K562 (cell line): Measurements from ENCODE around the gene ANKRD12. TPM values are rescaled to one million over a fixed set of nuclear protein-coding genes. Genes with fewer than 3 reads are reported as not detected.
A peak's percentile ranks its signal among the peaks of the same experiment; 100 is the strongest.

Experiments
- ATAC-seq: fragments of 200-7000 bp; cut with Tn5 transposase; 3 replicates; pipeline ENCODE4 v1.9.1; 2020; ENCODE audit warnings: moderate library complexity
- BruUV-seq: library from RNA; stranded (reverse); fragments of 400-500 nt; replicated peaks from 2 replicates; lab custom pipeline; 2021; lab: Mats Ljungman, UMichigan
- CTCF ChIA-PET: fragments of 300-600 bp; formaldehyde crosslinking; extraction: SDS; loops from one replicate; lab custom pipeline; 2021; ENCODE audit warnings: low intra/inter-chr PET ratio; lab: Yijun Ruan, JAX
- POLR2A ChIA-PET: fragments of 300-600, 350-650 bp; sonication (Branson Sonifier 250); formaldehyde crosslinking; extraction: SDS; loops from one replicate; lab custom pipeline; 2021; ENCODE audit warnings: antibody characterized with exemption, inconsistent platforms; lab: Yijun Ruan, JAX
- DNase-seq, 4 experiments: peaks; one replicate each; pipeline versions ENCODE4 v3.0.0 to v3.0.0-alpha.2; 2011 to 2018; ENCODE audit warnings: low spot score in 3 of 4, mixed read lengths in 3 of 4; ENCODE audit errors: extremely low read depth in 1 of 4
- FAIRE-seq: peaks from 2 replicates; lab custom pipeline; 2011; peaks lifted over from hg19 to GRCh38; lab: Jason Lieb, UNC
- H2AFZ ChIP-seq: 2 replicates; pipeline ENCODE4 v1.6.0; 2011; ENCODE audit warnings: low read depth, low read length, control low read depth, inconsistent platforms
- H3K27ac ChIP-seq: fragments of 200-600 bp; 3 replicates; pipeline ENCODE4 v1.8.0; 2011; ENCODE audit warnings: low read depth, mild to moderate bottlenecking, control low read depth, inconsistent platforms, low read length, moderate library complexity, mixed read lengths; ENCODE audit errors: extremely low read depth
- H3K27me3 ChIP-seq, 2 experiments: fragments of 300-600 bp in 1 of 2; 2 replicates in 1 of 2; 3 replicates in 1 of 2; pipeline versions ENCODE4 v1.6.0 to v1.8.0; 2011; ENCODE audit warnings: inconsistent platforms in 2 of 2, low read length in 2 of 2, mild to moderate bottlenecking in 1 of 2, mixed read lengths in 1 of 2, moderate library complexity in 1 of 2; ENCODE audit not compliant: control insufficient read depth in 2 of 2, insufficient read depth in 2 of 2
- H3K36me3 ChIP-seq: fragments of 300-600 bp; 3 replicates; pipeline ENCODE4 v1.8.0; 2011; ENCODE audit warnings: mild to moderate bottlenecking, low read length, inconsistent platforms; ENCODE audit not compliant: control insufficient read depth, insufficient read depth
- H3K4me1 ChIP-seq, 2 experiments: fragments of 200-600 bp in 1 of 2; replicated peaks in 1 of 2; 2 replicates in 1 of 2; 3 replicates in 1 of 2; pipeline versions ENCODE4 v1.5.1 to v1.8.0; 2011; ENCODE audit warnings: inconsistent platforms in 2 of 2, low read length in 2 of 2, mild to moderate bottlenecking in 1 of 2, mixed read lengths in 1 of 2, moderate library complexity in 1 of 2; ENCODE audit not compliant: control insufficient read depth in 2 of 2, insufficient read depth in 2 of 2
- H3K4me2 ChIP-seq: 2 replicates; pipeline ENCODE4 v1.6.1; 2011; ENCODE audit warnings: low read length, control low read depth, inconsistent platforms, mixed read lengths; ENCODE audit not compliant: insufficient read depth
- H3K4me3 ChIP-seq: fragments of 200-600 bp; sonication (generic), shearing (Covaris generic); 2 replicates; pipeline ENCODE4 v1.5.1; 2016; ENCODE audit warnings: control low read depth, inconsistent platforms
- H3K79me2 ChIP-seq: fragments of 200-600 bp; 3 replicates; pipeline ENCODE4 v1.8.0; 2011; ENCODE audit warnings: low read length, inconsistent platforms; ENCODE audit not compliant: control insufficient read depth, insufficient read depth
- H3K9ac ChIP-seq, 2 experiments: 2 replicates each; pipeline versions ENCODE4 v1.6.0 to v1.6.1; 2011; ENCODE audit warnings: low read depth in 2 of 2, low read length in 2 of 2, control low read depth in 1 of 2, inconsistent platforms in 1 of 2, mild to moderate bottlenecking in 1 of 2, mixed read lengths in 1 of 2; ENCODE audit not compliant: insufficient read depth in 1 of 2
- H3K9me1 ChIP-seq: one replicate; pipeline ENCODE4 v1.6.0; 2011; ENCODE audit warnings: inconsistent platforms, mild to moderate bottlenecking, low read length, moderate library complexity; ENCODE audit not compliant: control insufficient read depth, insufficient read depth
- H3K9me3 ChIP-seq: replicated peaks from 2 replicates; pipeline ENCODE4 v1.5.1; 2011; ENCODE audit warnings: low read depth, low read length, inconsistent platforms; ENCODE audit not compliant: control insufficient read depth, insufficient read depth
- H4K20me1 ChIP-seq: replicated peaks from 2 replicates; pipeline ENCODE4 v1.6.1; 2011; ENCODE audit warnings: low read length, inconsistent platforms, mixed read lengths; ENCODE audit not compliant: control insufficient read depth, insufficient read depth
- CEBPG ChIP-seq, 3 experiments: fragments of 200-800 bp in 1 of 3; sonication (Bioruptor generic) in 1 of 3; sonication (generic) in 1 of 3; formaldehyde crosslinking in 1 of 3; IDR thresholded peaks in 2 of 3; conservative IDR thresholded peaks in 1 of 3; 2 replicates each; pipeline versions ENCODE4 v1.6.1 to v1.8.0; 2016 to 2022; ENCODE audit warnings: missing compliant biosample characterization in 2 of 3, missing genetic modification characterization in 2 of 3, mild to moderate bottlenecking in 1 of 3, missing genetic modification reagents in 1 of 3
- RBM14 ChIP-seq: fragments of 200-400 bp; formaldehyde crosslinking; IDR thresholded peaks from 2 replicates; pipeline ENCODE4 v1.6.1; 2018; ENCODE audit warnings: low read depth, mild to moderate bottlenecking, low read length, moderate library complexity, borderline replicate concordance; ENCODE audit not compliant: insufficient read depth
- ZNF212 ChIP-seq: fragments of 450-650 bp; formaldehyde crosslinking; IDR thresholded peaks from 2 replicates; pipeline ENCODE4 v1.4.0; 2020; ENCODE audit warnings: mild to moderate bottlenecking
- ZNF384 ChIP-seq: IDR thresholded peaks from 2 replicates; pipeline ENCODE4 v1.6.1; 2012; ENCODE audit warnings: low read depth, low read length, improper control_type of control experiment
- ZNF668 ChIP-seq: fragments of 250-450 bp; sonication (Bioruptor Pico); IDR thresholded peaks from 2 replicates; pipeline ENCODE4 v1.8.0; 2022; ENCODE audit warnings: mild to moderate bottlenecking, inconsistent platforms
- WGBS: fragments of 100-300 bp; shearing (Covaris generic); methylation state at CpG from one replicate; pipeline ENCODE4 v1.1.6; 2016; ENCODE audit warnings: low coverage, mixed read lengths; ENCODE audit not compliant: insufficient coverage; ENCODE audit errors: missing lambda C conversion rate; 5-methylcytosine and 5-hydroxymethylcytosine counted together
- in situ Hi-C: fragments of 300-500 bp; cut with MboI; formaldehyde crosslinking; loops from 4 replicates; pipeline ENCODE4 v1.15.0; 2018; ENCODE audit warnings: inconsistent platforms, mixed read lengths
- intact Hi-C: fragments of 100-400 bp; cut with micrococcal nuclease; formaldehyde crosslinking; loops from 2 replicates; pipeline ENCODE4 v1.14.2; 2022
- polyA plus RNA-seq, 8 experiments: library from polyadenylated mRNA; depleted of rRNA in 4 of 8; stranded (reverse) in 5 of 8; unstranded in 3 of 8; fragments of >200 nt; fragmentation: Nextera tagmentation in 2 of 8; fragmentation: Illumina TruSeq in 1 of 8; extraction: Ambion mirVana in 2 of 8; extraction: Trizol in 1 of 8; gene quantifications; 2 replicates each; pipeline versions ENCODE4 v1.2.1 to v1.2.3, GENCODE V29; 2011 to 2014; ENCODE audit warnings: inconsistent platforms in 1 of 8, missing spikeins in 1 of 8
- total RNA-seq, 7 experiments: library from RNA; depleted of rRNA in 6 of 7; stranded (reverse); fragments of >200 nt in 6 of 7; fragmentation: Illumina TruSeq in 2 of 7; extraction: Trizol in 2 of 7; gene quantifications; 2 replicates each; pipeline versions ENCODE4 v1.2.1 to v1.2.3, GENCODE V29; 2011 to 2021; ENCODE audit warnings: low replicate concordance in 1 of 7
- TF ChIP-seq, protein P1 (sequence below): fragments of 450-650 bp; IDR thresholded peaks from 2 replicates; pipeline ENCODE4 v1.6.1; 2016; ENCODE audit warnings: mild to moderate bottlenecking, moderate library complexity

The ANKRD12 gene
- total and polyA plus RNA-seq, 9 of the 15 experiments (the other 6 are each of a cell fraction or from before 2014, with no cell fraction given), result 6.6 to 28.2 (median 16.0) TPM

DNA sequence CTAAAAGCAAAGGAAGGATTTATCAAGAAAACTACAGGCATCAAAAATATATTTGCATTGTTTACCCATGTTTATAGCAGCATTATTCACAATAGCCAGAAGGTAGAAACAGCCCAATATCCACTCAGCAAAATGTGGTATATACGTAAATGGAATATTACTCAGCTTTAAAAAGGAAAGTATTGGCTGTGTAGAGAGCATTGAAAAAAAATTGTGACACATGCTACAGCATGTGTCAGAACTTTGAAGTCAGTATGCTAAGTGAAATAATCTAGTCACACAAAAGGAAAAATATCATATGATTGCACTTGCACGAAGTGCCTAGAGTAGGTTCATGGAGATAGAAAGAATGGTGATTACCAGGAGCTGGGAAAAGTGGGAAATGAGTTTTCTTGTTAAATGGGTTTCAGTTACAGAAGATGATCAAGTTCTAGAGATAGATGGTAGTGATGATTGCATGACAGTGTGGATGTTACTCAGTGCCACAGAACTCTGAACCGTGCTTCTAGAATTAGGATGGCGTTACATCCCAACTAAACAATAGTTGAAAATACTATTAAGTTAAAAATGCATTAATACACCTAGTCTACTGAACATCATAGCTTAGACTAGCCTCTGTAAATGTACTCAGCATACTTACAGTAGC lies 20.1 kb downstream of the ANKRD12 start:
- POLR2A ChIA-PET, result interaction anchor here (0.6 to 1.5 kb wide), 6 partner anchors 13 to 351 kb away, joined by 3 to 10 read pairs (median 3); no protein-coding TSS in a partner anchor
- Histone ChIP-seq H3K36me3 (0 out of 3 replicates have a peak, but pooled peaks cover 4% of the 10 kb centered on the region), H3K9ac (no peak overlapping the region), H3K27me3 (no peaks in the 10 kb centered on the region), H3K4me3 (no peak overlapping the region), H3K9me1 (no peaks in the 10 kb centered on the region), H4K20me1 (no peaks in the 10 kb centered on the region), H3K79me2 (peaks cover 86% of the 10 kb centered on the region), H3K4me1 (peaks cover 0 to 5% of the 10 kb centered on the region in 2 experiments; a peak in 1 of 5 replicates)
- CTCF ChIA-PET, result interaction anchor here (0.6 kb wide), 1 partner anchor 101 kb away, joined by 4 read pairs; no protein-coding TSS in a partner anchor
- WGBS, result 82% methylated on average over 4 of the region's 4 CpGs
- in situ Hi-C loops, result no loop called here
- TF ChIP-seq ZNF668 (peak; percentile 15; the same call in 1 of the 2 replicates), RBM14 (no peak), ZNF212 (CRISPR knock-in tag) (no peak), ZNF384 (no peak), CEBPG (CRISPR knock-in tag; IDR thresholded peaks at IDR 0.05) (no peak), CEBPG (tag; conservative IDR thresholded peaks at IDR 0.05 in 1 of 2, IDR thresholded peaks at IDR 0.05 in 1 of 2) (no peak)
- TF ChIP-seq, protein P1, sequence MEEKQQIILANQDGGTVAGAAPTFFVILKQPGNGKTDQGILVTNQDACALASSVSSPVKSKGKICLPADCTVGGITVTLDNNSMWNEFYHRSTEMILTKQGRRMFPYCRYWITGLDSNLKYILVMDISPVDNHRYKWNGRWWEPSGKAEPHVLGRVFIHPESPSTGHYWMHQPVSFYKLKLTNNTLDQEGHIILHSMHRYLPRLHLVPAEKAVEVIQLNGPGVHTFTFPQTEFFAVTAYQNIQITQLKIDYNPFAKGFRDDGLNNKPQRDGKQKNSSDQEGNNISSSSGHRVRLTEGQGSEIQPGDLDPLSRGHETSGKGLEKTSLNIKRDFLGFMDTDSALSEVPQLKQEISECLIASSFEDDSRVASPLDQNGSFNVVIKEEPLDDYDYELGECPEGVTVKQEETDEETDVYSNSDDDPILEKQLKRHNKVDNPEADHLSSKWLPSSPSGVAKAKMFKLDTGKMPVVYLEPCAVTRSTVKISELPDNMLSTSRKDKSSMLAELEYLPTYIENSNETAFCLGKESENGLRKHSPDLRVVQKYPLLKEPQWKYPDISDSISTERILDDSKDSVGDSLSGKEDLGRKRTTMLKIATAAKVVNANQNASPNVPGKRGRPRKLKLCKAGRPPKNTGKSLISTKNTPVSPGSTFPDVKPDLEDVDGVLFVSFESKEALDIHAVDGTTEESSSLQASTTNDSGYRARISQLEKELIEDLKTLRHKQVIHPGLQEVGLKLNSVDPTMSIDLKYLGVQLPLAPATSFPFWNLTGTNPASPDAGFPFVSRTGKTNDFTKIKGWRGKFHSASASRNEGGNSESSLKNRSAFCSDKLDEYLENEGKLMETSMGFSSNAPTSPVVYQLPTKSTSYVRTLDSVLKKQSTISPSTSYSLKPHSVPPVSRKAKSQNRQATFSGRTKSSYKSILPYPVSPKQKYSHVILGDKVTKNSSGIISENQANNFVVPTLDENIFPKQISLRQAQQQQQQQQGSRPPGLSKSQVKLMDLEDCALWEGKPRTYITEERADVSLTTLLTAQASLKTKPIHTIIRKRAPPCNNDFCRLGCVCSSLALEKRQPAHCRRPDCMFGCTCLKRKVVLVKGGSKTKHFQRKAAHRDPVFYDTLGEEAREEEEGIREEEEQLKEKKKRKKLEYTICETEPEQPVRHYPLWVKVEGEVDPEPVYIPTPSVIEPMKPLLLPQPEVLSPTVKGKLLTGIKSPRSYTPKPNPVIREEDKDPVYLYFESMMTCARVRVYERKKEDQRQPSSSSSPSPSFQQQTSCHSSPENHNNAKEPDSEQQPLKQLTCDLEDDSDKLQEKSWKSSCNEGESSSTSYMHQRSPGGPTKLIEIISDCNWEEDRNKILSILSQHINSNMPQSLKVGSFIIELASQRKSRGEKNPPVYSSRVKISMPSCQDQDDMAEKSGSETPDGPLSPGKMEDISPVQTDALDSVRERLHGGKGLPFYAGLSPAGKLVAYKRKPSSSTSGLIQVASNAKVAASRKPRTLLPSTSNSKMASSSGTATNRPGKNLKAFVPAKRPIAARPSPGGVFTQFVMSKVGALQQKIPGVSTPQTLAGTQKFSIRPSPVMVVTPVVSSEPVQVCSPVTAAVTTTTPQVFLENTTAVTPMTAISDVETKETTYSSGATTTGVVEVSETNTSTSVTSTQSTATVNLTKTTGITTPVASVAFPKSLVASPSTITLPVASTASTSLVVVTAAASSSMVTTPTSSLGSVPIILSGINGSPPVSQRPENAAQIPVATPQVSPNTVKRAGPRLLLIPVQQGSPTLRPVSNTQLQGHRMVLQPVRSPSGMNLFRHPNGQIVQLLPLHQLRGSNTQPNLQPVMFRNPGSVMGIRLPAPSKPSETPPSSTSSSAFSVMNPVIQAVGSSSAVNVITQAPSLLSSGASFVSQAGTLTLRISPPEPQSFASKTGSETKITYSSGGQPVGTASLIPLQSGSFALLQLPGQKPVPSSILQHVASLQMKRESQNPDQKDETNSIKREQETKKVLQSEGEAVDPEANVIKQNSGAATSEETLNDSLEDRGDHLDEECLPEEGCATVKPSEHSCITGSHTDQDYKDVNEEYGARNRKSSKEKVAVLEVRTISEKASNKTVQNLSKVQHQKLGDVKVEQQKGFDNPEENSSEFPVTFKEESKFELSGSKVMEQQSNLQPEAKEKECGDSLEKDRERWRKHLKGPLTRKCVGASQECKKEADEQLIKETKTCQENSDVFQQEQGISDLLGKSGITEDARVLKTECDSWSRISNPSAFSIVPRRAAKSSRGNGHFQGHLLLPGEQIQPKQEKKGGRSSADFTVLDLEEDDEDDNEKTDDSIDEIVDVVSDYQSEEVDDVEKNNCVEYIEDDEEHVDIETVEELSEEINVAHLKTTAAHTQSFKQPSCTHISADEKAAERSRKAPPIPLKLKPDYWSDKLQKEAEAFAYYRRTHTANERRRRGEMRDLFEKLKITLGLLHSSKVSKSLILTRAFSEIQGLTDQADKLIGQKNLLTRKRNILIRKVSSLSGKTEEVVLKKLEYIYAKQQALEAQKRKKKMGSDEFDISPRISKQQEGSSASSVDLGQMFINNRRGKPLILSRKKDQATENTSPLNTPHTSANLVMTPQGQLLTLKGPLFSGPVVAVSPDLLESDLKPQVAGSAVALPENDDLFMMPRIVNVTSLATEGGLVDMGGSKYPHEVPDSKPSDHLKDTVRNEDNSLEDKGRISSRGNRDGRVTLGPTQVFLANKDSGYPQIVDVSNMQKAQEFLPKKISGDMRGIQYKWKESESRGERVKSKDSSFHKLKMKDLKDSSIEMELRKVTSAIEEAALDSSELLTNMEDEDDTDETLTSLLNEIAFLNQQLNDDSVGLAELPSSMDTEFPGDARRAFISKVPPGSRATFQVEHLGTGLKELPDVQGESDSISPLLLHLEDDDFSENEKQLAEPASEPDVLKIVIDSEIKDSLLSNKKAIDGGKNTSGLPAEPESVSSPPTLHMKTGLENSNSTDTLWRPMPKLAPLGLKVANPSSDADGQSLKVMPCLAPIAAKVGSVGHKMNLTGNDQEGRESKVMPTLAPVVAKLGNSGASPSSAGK, result peak; percentile 41; the same call in 1 of the 2 replicates
- TF ChIP-seq, all 486 proteins: peak for 2
- DNase-seq (no peak), FAIRE-seq (no peak), ATAC-seq (no peak; the same call in 2 of the 3 replicates)
- no TSS peak for BruUV-seq
- intact Hi-C loops, result no loop called here
- no peak overlapping the region for H3K27ac ChIP-seq
- no peak overlapping the region for H3K4me2 ChIP-seq
- H3K9me3 ChIP-seq, result 0 out of 2 replicates have a peak, but pooled peaks cover under 1% of the 10 kb centered on the region
- no peak overlapping the region for H2AFZ ChIP-seq
